Activated T-helper 1 cell treated with anti-CD3 and anti-CD28 coated beads, Interleukin-12 subunit alpha, Interleukin-12 subunit beta, Interleukin-2, Interleukin-4 antibody, amounts not matched to agents 30 ng/mL and 10 ng/mL and 1 ng/mL, durations not matched to agents 14 hours and 24 hours and 36 hours (primary cell): ENCODE data around the gene PRDM16. TPM values are rescaled to one million over a fixed set of nuclear protein-coding genes. Genes with fewer than 3 reads are reported as not detected.

Experiments used
- DNase-seq: peaks from one replicate; pipeline ENCODE4 v3.0.0; 2021; ENCODE audit warnings: low spot score
- H3K27ac Mint-ChIP-seq: one replicate; pipeline ENCODE4 v1.8.0; 2021; ENCODE audit warnings: mild to moderate bottlenecking, mixed read lengths
- H3K27me3 Mint-ChIP-seq: one replicate; pipeline ENCODE4 v1.8.0; 2022; ENCODE audit warnings: mild to moderate bottlenecking, moderate library complexity, mixed read lengths; ENCODE audit not compliant: insufficient read depth
- H3K36me3 Mint-ChIP-seq: one replicate; pipeline ENCODE4 v1.8.0; 2021; ENCODE audit warnings: low read depth, mixed read lengths
- H3K4me1 Mint-ChIP-seq: one replicate; pipeline ENCODE4 v1.8.0; 2021; ENCODE audit warnings: low read depth, mixed read lengths
- H3K4me3 Mint-ChIP-seq: one replicate; pipeline ENCODE4 v1.8.0; 2021; ENCODE audit warnings: mild to moderate bottlenecking, moderate library complexity, mixed read lengths
- H3K9me3 Mint-ChIP-seq: one replicate; pipeline ENCODE4 v1.8.0; 2021; ENCODE audit warnings: mixed read lengths
- intact Hi-C: fragments of 100-400 bp; cut with micrococcal nuclease; formaldehyde crosslinking; loops from one replicate; pipeline ENCODE4 v1.15.1; 2024
- total RNA-seq: library from RNA; stranded (reverse); gene quantifications from 2 replicates; pipeline ENCODE4 v1.2.3, GENCODE V29; 2022

PRDM16 gene
- total RNA-seq, 1 donor from 2014 or later: not detected

GRCh38 chr1:3192825-3193224, 123.8 kb downstream of the PRDM16 start:
- Mint-ChIP-seq H3K4me3 (no peak overlapping the region), H3K27me3 (peaks cover 2% of the 10 kb centered on the region), H3K9me3 (no peaks in the 10 kb centered on the region), H3K4me1 (no peaks in the 10 kb centered on the region), H3K36me3 (no peaks in the 10 kb centered on the region), H3K27ac (no peak overlapping the region)
- no peak for DNase-seq
- intact Hi-C loops: no loop called here

GRCh38 chr1:3193811-3194210, 124.8 kb downstream of the PRDM16 start:
- H3K27ac Mint-ChIP-seq: no peak overlapping the region
- intact Hi-C loops: no loop called here
- H3K36me3 Mint-ChIP-seq: no peaks in the 10 kb centered on the region
- H3K27me3 Mint-ChIP-seq: no peaks in the 10 kb centered on the region
- H3K4me3 Mint-ChIP-seq: no peak overlapping the region
- no peaks in the 10 kb centered on the region for H3K4me1 Mint-ChIP-seq
- H3K9me3 Mint-ChIP-seq: no peaks in the 10 kb centered on the region
- no peak for DNase-seq

- no peaks in the 10 kb centered on the region for H3K9me3 Mint-ChIP-seq
- H3K36me3 Mint-ChIP-seq: no peaks in the 10 kb centered on the region
- intact Hi-C loops: no loop called here
These were observed 125.9 kb downstream of the PRDM16 start for GRCh38 chr1:3194760-3195479.

GRCh38 chr1:3195480-3195815, 126.4 kb downstream of the PRDM16 start:
- no peak for DNase-seq
- Mint-ChIP-seq H3K27ac (no peak overlapping the region), H3K4me3 (no peak overlapping the region)

More at GRCh38 chr1:3194760-3195479, 125.9 kb downstream of the PRDM16 start:
- Mint-ChIP-seq H3K4me1 (no peaks in the 10 kb centered on the region), H3K27me3 (no peaks in the 10 kb centered on the region), H3K4me3 (no peak overlapping the region), H3K27ac (no peak overlapping the region)
- no peak for DNase-seq

GRCh38 chr1:3195966-3196515, 127.0 kb downstream of the PRDM16 start:
- no peaks in the 10 kb centered on the region for H3K36me3 Mint-ChIP-seq
- H3K9me3 Mint-ChIP-seq: no peaks in the 10 kb centered on the region
- intact Hi-C loops: no loop called here
- DNase-seq: no peak
- no peak overlapping the region for H3K27ac Mint-ChIP-seq
- H3K27me3 Mint-ChIP-seq: no peaks in the 10 kb centered on the region
- no peaks in the 10 kb centered on the region for H3K4me1 Mint-ChIP-seq
- H3K4me3 Mint-ChIP-seq: no peak overlapping the region

More at GRCh38 chr1:3195480-3195815, 126.4 kb downstream of the PRDM16 start:
- Mint-ChIP-seq H3K27me3 (no peaks in the 10 kb centered on the region), H3K9me3 (no peaks in the 10 kb centered on the region), H3K36me3 (no peaks in the 10 kb centered on the region), H3K4me1 (no peaks in the 10 kb centered on the region)
- intact Hi-C loops: no loop called here

GRCh38 chr1:3196577-3197245, 127.7 kb downstream of the PRDM16 start:
- Mint-ChIP-seq H3K27ac (no peak overlapping the region), H3K4me1 (no peaks in the 10 kb centered on the region), H3K36me3 (no peaks in the 10 kb centered on the region), H3K4me3 (no peak overlapping the region), H3K27me3 (no peaks in the 10 kb centered on the region), H3K9me3 (no peaks in the 10 kb centered on the region)
- intact Hi-C loops: no loop called here
- no peak for DNase-seq

GRCh38 chr1:3197781-3198316, 128.8 kb downstream of the PRDM16 start:
- Mint-ChIP-seq H3K27me3 (no peaks in the 10 kb centered on the region), H3K4me1 (no peaks in the 10 kb centered on the region), H3K36me3 (no peaks in the 10 kb centered on the region), H3K4me3 (no peak overlapping the region), H3K9me3 (no peaks in the 10 kb centered on the region), H3K27ac (no peak overlapping the region)
- intact Hi-C loops: no loop called here
- DNase-seq: no peak

GRCh38 chr1:3198371-3199271, 129.6 kb downstream of the PRDM16 start:
- Mint-ChIP-seq H3K36me3 (no peaks in the 10 kb centered on the region), H3K9me3 (no peaks in the 10 kb centered on the region), H3K4me3 (no peak overlapping the region), H3K4me1 (no peaks in the 10 kb centered on the region), H3K27ac (no peak overlapping the region), H3K27me3 (no peaks in the 10 kb centered on the region)
- no peak for DNase-seq
- intact Hi-C loops: no loop called here

- H3K9me3 Mint-ChIP-seq: no peaks in the 10 kb centered on the region
- intact Hi-C loops: no loop called here
These were observed 135.7 kb downstream of the PRDM16 start for GRCh38 chr1:3204725-3205124.

GRCh38 chr1:3205815-3206214, 136.8 kb downstream of the PRDM16 start:
- intact Hi-C loops: no loop called here
- no peaks in the 10 kb centered on the region for H3K36me3 Mint-ChIP-seq
- H3K27me3 Mint-ChIP-seq: no peaks in the 10 kb centered on the region
- H3K27ac Mint-ChIP-seq: no peak overlapping the region
- no peaks in the 10 kb centered on the region for H3K9me3 Mint-ChIP-seq
- no peak for DNase-seq
- H3K4me1 Mint-ChIP-seq: no peaks in the 10 kb centered on the region
- H3K4me3 Mint-ChIP-seq: no peak overlapping the region

More at GRCh38 chr1:3204725-3205124, 135.7 kb downstream of the PRDM16 start:
- H3K27me3 Mint-ChIP-seq: no peaks in the 10 kb centered on the region
- H3K36me3 Mint-ChIP-seq: no peaks in the 10 kb centered on the region
- no peak overlapping the region for H3K4me3 Mint-ChIP-seq
- no peak overlapping the region for H3K27ac Mint-ChIP-seq
- DNase-seq: no peak
- H3K4me1 Mint-ChIP-seq: no peaks in the 10 kb centered on the region

- Mint-ChIP-seq H3K27me3 (no peaks in the 10 kb centered on the region), H3K9me3 (no peaks in the 10 kb centered on the region)
These were observed 137.7 kb downstream of the PRDM16 start for GRCh38 chr1:3206696-3207095.

GRCh38 chr1:3207217-3207848, 138.3 kb downstream of the PRDM16 start:
- Mint-ChIP-seq H3K27me3 (no peaks in the 10 kb centered on the region), H3K27ac (no peak overlapping the region), H3K4me3 (no peak overlapping the region), H3K36me3 (no peaks in the 10 kb centered on the region), H3K9me3 (no peaks in the 10 kb centered on the region), H3K4me1 (no peaks in the 10 kb centered on the region)
- no peak for DNase-seq
- intact Hi-C loops: no loop called here

More at GRCh38 chr1:3206696-3207095, 137.7 kb downstream of the PRDM16 start:
- no peak for DNase-seq
- no peaks in the 10 kb centered on the region for H3K4me1 Mint-ChIP-seq
- H3K4me3 Mint-ChIP-seq: no peak overlapping the region
- intact Hi-C loops: no loop called here
- no peak overlapping the region for H3K27ac Mint-ChIP-seq
- H3K36me3 Mint-ChIP-seq: no peaks in the 10 kb centered on the region
